IMR-90 (cell line): ENCODE results near the gene AAR2. TPM values are rescaled to one million over a fixed set of nuclear protein-coding genes. Genes with fewer than 3 reads are reported as not detected.

Experiments used
- ATAC-seq: fragments of 200-7000 bp; cut with Tn5 transposase; 2 replicates; pipeline ENCODE4 v1.9.1; 2020; ENCODE audit warnings: low read depth, mild to moderate bottlenecking, moderate library complexity
- BruUV-seq: library from RNA; stranded (reverse); fragments of 400-500 nt; replicated peaks from 2 replicates; lab custom pipeline; 2021; lab: Mats Ljungman, UMichigan
- CTCF ChIA-PET: fragments of 300-600 bp; formaldehyde crosslinking; extraction: SDS; loops from one replicate; lab custom pipeline; 2021; ENCODE audit warnings: antibody characterized with exemption; lab: Yijun Ruan, JAX
- POLR2A ChIA-PET: fragments of 300-600 bp; sonication (Branson Sonifier 250); formaldehyde crosslinking; loops from one replicate; lab custom pipeline; 2022; ENCODE audit warnings: antibody characterized with exemption; ENCODE audit not compliant: unreplicated experiment; lab: Charles Lee
- DNase-seq: peaks from one replicate; pipeline ENCODE4 v3.0.0; 2013
- H2AFZ ChIP-seq: replicated peaks from 2 replicates; pipeline ENCODE3; 2013; ENCODE audit warnings: low read length, mild to moderate bottlenecking; ENCODE audit not compliant: poor library complexity
- H2AK5ac ChIP-seq: 2 replicates; pipeline ENCODE4 v1.6.1; 2013; ENCODE audit warnings: low read depth, low read length, inconsistent platforms
- H2AK9ac ChIP-seq: replicated peaks from 2 replicates; pipeline ENCODE3; 2013; ENCODE audit warnings: mild to moderate bottlenecking, low read depth, low read length, moderate library complexity; ENCODE audit not compliant: poor library complexity
- H2BK120ac ChIP-seq: 2 replicates; pipeline ENCODE4 v1.6.1; 2013; ENCODE audit warnings: low read depth, low read length, inconsistent platforms
- H2BK15ac ChIP-seq: 3 replicates; pipeline ENCODE4 v1.6.1; 2013; ENCODE audit warnings: low read depth, low read length, inconsistent platforms
- H2BK20ac ChIP-seq: 2 replicates; pipeline ENCODE4 v1.6.1; 2013; ENCODE audit warnings: low read depth, mild to moderate bottlenecking, inconsistent platforms, low read length, moderate library complexity
- H2BK5ac ChIP-seq: 2 replicates; pipeline ENCODE4 v1.6.1; 2013; ENCODE audit warnings: mild to moderate bottlenecking, low read depth, low read length, inconsistent platforms; ENCODE audit not compliant: poor library complexity, severe bottlenecking
- H3K14ac ChIP-seq: replicated peaks from 2 replicates; pipeline ENCODE4 v1.6.1; 2013; ENCODE audit warnings: low read depth, low read length, inconsistent platforms
- H3K18ac ChIP-seq: 2 replicates; pipeline ENCODE4 v1.6.1; 2013; ENCODE audit warnings: low read depth, low read length, control low read depth
- H3K23ac ChIP-seq: 2 replicates; pipeline ENCODE4 v1.6.1; 2013; ENCODE audit warnings: low read depth, low read length, inconsistent platforms
- H3K27ac ChIP-seq: 2 replicates; pipeline ENCODE4 v1.5.1; 2013; ENCODE audit warnings: mild to moderate bottlenecking, control low read depth, low read length; ENCODE audit not compliant: insufficient read depth
- H3K27me3 ChIP-seq: 2 replicates; pipeline ENCODE4 v1.6.1; 2013; ENCODE audit warnings: low read length; ENCODE audit not compliant: control insufficient read depth, insufficient read depth
- H3K36me3 ChIP-seq: 2 replicates; pipeline ENCODE4 v1.6.1; 2013; ENCODE audit warnings: low read length, mixed read lengths; ENCODE audit not compliant: control insufficient read depth, insufficient read depth
- H3K4ac ChIP-seq: 2 replicates; pipeline ENCODE4 v1.6.1; 2013; ENCODE audit warnings: low read depth, low read length, inconsistent platforms
- H3K4me1 ChIP-seq: 2 replicates; pipeline ENCODE4 v1.6.1; 2013; ENCODE audit warnings: low read length, mixed read lengths; ENCODE audit not compliant: control insufficient read depth, insufficient read depth
- H3K4me2 ChIP-seq: 2 replicates; pipeline ENCODE4 v1.6.1; 2013; ENCODE audit warnings: low read depth, mild to moderate bottlenecking, control low read depth, low read length, moderate library complexity
- H3K4me3 ChIP-seq: 2 replicates; pipeline ENCODE4 v1.5.1; 2013; ENCODE audit warnings: low read depth, mild to moderate bottlenecking, control low read depth, low read length, moderate library complexity; ENCODE audit not compliant: insufficient read depth
- H3K56ac ChIP-seq: 2 replicates; pipeline ENCODE4 v1.6.1; 2013; ENCODE audit warnings: low read length, inconsistent platforms; ENCODE audit not compliant: insufficient read depth; ENCODE audit errors: extremely low read depth
- H3K79me1 ChIP-seq, 2 experiments: 2 replicates each; pipeline ENCODE4 v1.6.1; 2013; ENCODE audit warnings: low read length in 2 of 2, inconsistent platforms in 1 of 2, low read depth in 1 of 2
- H3K9ac ChIP-seq: 2 replicates; pipeline ENCODE4 v1.6.1; 2013; ENCODE audit warnings: low read depth, low read length, control low read depth
- H3K9me1 ChIP-seq: 2 replicates; pipeline ENCODE4 v1.6.1; 2013; ENCODE audit warnings: low read length, inconsistent platforms; ENCODE audit not compliant: insufficient read depth
- H3K9me3 ChIP-seq: 2 replicates; pipeline ENCODE4 v1.6.1; 2013; ENCODE audit warnings: low read length; ENCODE audit not compliant: control insufficient read depth, insufficient read depth
- H4K20me1 ChIP-seq: 2 replicates; pipeline ENCODE4 v1.6.1; 2013; ENCODE audit warnings: low read length, inconsistent platforms; ENCODE audit not compliant: insufficient read depth
- H4K5ac ChIP-seq: 2 replicates; pipeline ENCODE4 v1.6.1; 2013; ENCODE audit warnings: mild to moderate bottlenecking, low read depth, low read length, control low read depth
- H4K8ac ChIP-seq, 2 experiments: 2 replicates each; pipeline ENCODE4 v1.6.1; 2013; ENCODE audit warnings: low read depth in 2 of 2, low read length in 2 of 2, control low read depth in 1 of 2, inconsistent platforms in 1 of 2
- H4K91ac ChIP-seq: 2 replicates; pipeline ENCODE4 v1.6.1; 2013; ENCODE audit warnings: low read depth, low read length, inconsistent platforms; ENCODE audit not compliant: insufficient read depth
- BHLHE40 ChIP-seq: fragments of 150-350 bp; IDR thresholded peaks from 2 replicates; pipeline ENCODE4 v1.6.1; 2016; ENCODE audit warnings: mild to moderate bottlenecking, low read depth, low read length
- CEBPB ChIP-seq: IDR thresholded peaks from 2 replicates; pipeline ENCODE4 v1.6.1; 2012; ENCODE audit warnings: low read depth, low read length, improper control_type of control experiment
- CHD1 ChIP-seq: IDR thresholded peaks from 2 replicates; pipeline ENCODE4 v1.6.1; 2012; ENCODE audit warnings: low read depth, low read length, improper control_type of control experiment
- CTCF ChIP-seq: conservative IDR thresholded peaks from 2 replicates; pipeline ENCODE4 v1.5.1; 2012; ENCODE audit warnings: mild to moderate bottlenecking, low read depth, low read length, improper control_type of control experiment
- ELK1 ChIP-seq: fragments of 150-350 bp; IDR thresholded peaks from 2 replicates; pipeline ENCODE4 v1.6.1; 2016; ENCODE audit warnings: low read depth, mild to moderate bottlenecking, low read length, moderate library complexity, borderline replicate concordance
- FOS ChIP-seq: fragments of 150-350 bp; IDR thresholded peaks from 2 replicates; pipeline ENCODE4 v1.6.1; 2016; ENCODE audit warnings: low read depth, low read length
- MAFK ChIP-seq: IDR thresholded peaks from 2 replicates; pipeline ENCODE4 v1.6.1; 2012; ENCODE audit warnings: low read depth, low read length, improper control_type of control experiment
- MAZ ChIP-seq: IDR thresholded peaks from 2 replicates; pipeline ENCODE4 v1.6.1; 2012; ENCODE audit warnings: low read depth, mild to moderate bottlenecking, low read length, improper control_type of control experiment, moderate library complexity, borderline replicate concordance
- NFE2L2 ChIP-seq: fragments of 150-350 bp; IDR thresholded peaks from 2 replicates; pipeline ENCODE4 v1.6.1; 2016; ENCODE audit warnings: low read depth, mild to moderate bottlenecking, low read length
- RAD21 ChIP-seq: IDR thresholded peaks from 2 replicates; pipeline ENCODE4 v1.6.1; 2012; ENCODE audit warnings: low read length, improper control_type of control experiment
- RCOR1 ChIP-seq: IDR thresholded peaks from 2 replicates; pipeline ENCODE4 v1.6.1; 2012; ENCODE audit warnings: mild to moderate bottlenecking, low read length, improper control_type of control experiment; ENCODE audit not compliant: insufficient replicate concordance
- RFX5 ChIP-seq: IDR thresholded peaks from 2 replicates; pipeline ENCODE4 v1.8.0; 2012; ENCODE audit warnings: low read depth, mild to moderate bottlenecking, low read length, moderate library complexity
- SMC3 ChIP-seq: fragments of 150-350 bp; IDR thresholded peaks from 2 replicates; pipeline ENCODE4 v1.6.1; 2016; ENCODE audit warnings: low read depth, mild to moderate bottlenecking, antibody characterized with exemption, low read length, moderate library complexity
- WGBS, 2 experiments: methylation state at CpG; one replicate each; pipeline versions ENCODE4 v1.1.5 to v1.1.7; 2013; ENCODE audit warnings: missing lambda C conversion rate in 2 of 2; ENCODE audit not compliant: insufficient read length in 1 of 2; ENCODE audit errors: extremely low coverage in 2 of 2; 5-methylcytosine and 5-hydroxymethylcytosine counted together
- dilution Hi-C: fragments of 300-500 bp; cut with HindIII; formaldehyde crosslinking; loops from one replicate; pipeline ENCODE4 v1.14.3; 2018; ENCODE audit warnings: low sequenced_read_pairs; ENCODE audit not compliant: unreplicated experiment
- in situ Hi-C: fragments of 300-500 bp; cut with MboI; formaldehyde crosslinking; loops from 3 replicates; pipeline ENCODE4 v1.14.3; 2019; ENCODE audit warnings: low sequenced_read_pairs, inconsistent platforms, mixed read lengths
- intact Hi-C: fragments of 100-400 bp; cut with micrococcal nuclease; formaldehyde crosslinking; loops from 2 replicates; pipeline ENCODE4 v1.10.0; 2022
- polyA plus RNA-seq, 3 experiments: library from polyadenylated mRNA; depleted of rRNA; stranded (reverse); fragments of >200 nt; gene quantifications; 2 replicates each; pipeline ENCODE4 v1.2.3, GENCODE V29; 2012; ENCODE audit warnings: low replicate concordance in 1 of 3
- total RNA-seq: library from RNA; depleted of rRNA; stranded (reverse); fragments of >200 nt; gene quantifications from 2 replicates; pipeline ENCODE4 v1.2.3, GENCODE V29; 2012
- TF ChIP-seq, protein P1 (sequence below): fragments of 150-350 bp; IDR thresholded peaks from 2 replicates; pipeline ENCODE4 v1.6.1; 2017; ENCODE audit warnings: mild to moderate bottlenecking, antibody characterized with exemption, low read length, low read depth

AAR2 gene
- total and polyA plus RNA-seq, 2 of the 4 experiments (the other 2 are of a cell fraction): 28.2 to 35.8 TPM

GRCh38 chr20:36255445-36255844, 19.2 kb downstream of the AAR2 start:
- Histone ChIP-seq H2AFZ (no peak overlapping the region), H2AK5ac (no peak overlapping the region), H3K18ac (no peak overlapping the region), H3K27me3 (no peaks in the 10 kb centered on the region), H3K4me1 (no peaks in the 10 kb centered on the region), H4K91ac (no peak overlapping the region), H4K8ac (no peak overlapping the region), H3K9ac (no peak overlapping the region), H3K4ac (no peak overlapping the region), H3K27ac (no peak overlapping the region), H3K79me1 (peaks cover 18 to 22% of the 10 kb centered on the region in 2 experiments), H4K20me1 (peaks cover 16% of the 10 kb centered on the region), H2BK20ac (no peak overlapping the region), H2BK120ac (no peak overlapping the region), H2AK9ac (no peak overlapping the region), H3K36me3 (peaks cover 39% of the 10 kb centered on the region), H4K5ac (no peak overlapping the region), H2BK5ac (no peak overlapping the region), H3K23ac (no peak overlapping the region), H3K14ac (no peak overlapping the region), H3K9me1 (peaks cover 11% of the 10 kb centered on the region; the same call in 1 of the 2 replicates), H3K4me3 (no peak overlapping the region), H3K56ac (no peak overlapping the region), H3K4me2 (no peak overlapping the region), H3K9me3 (no peaks in the 10 kb centered on the region), H2BK15ac (no peak overlapping the region)
- dilution Hi-C loops (no loop called here), in situ Hi-C loops (no loop called here), intact Hi-C loops (no loop called here)
- 97% methylated on average over 7 of the region's 12 CpGs; no CpG with 5 or more reads in 1 of the 2 experiments for WGBS, 2 experiments
- DNase-seq (no peak), ATAC-seq (no peak)
- CTCF ChIA-PET: interaction anchor here (0.8 to 1.3 kb wide), 2 partner anchors 9 to 12 kb away, joined by 3 read pairs; no protein-coding TSS in a partner anchor
- BruUV-seq: no TSS peak
- POLR2A ChIA-PET: no interaction called here
- TF ChIP-seq RFX5 (no peak), MAZ (no peak), ELK1 (no peak), FOS (no peak), RAD21 (no peak), BHLHE40 (no peak), SMC3 (no peak), CTCF (no peak), CHD1 (no peak), RCOR1 (no peak), NFE2L2 (no peak), MAFK (no peak), CEBPB (no peak)
- TF ChIP-seq, protein P1, sequence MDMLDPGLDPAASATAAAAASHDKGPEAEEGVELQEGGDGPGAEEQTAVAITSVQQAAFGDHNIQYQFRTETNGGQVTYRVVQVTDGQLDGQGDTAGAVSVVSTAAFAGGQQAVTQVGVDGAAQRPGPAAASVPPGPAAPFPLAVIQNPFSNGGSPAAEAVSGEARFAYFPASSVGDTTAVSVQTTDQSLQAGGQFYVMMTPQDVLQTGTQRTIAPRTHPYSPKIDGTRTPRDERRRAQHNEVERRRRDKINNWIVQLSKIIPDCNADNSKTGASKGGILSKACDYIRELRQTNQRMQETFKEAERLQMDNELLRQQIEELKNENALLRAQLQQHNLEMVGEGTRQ: no peak
